ENCODE data around the gene FBRSL1.
"Not testable (repeated sequence)": the region's sequence is repeated elsewhere in the genome, so short reads cannot be mapped to it uniquely, and the experiment has no call there.

Gene FBRSL1

DNA sequence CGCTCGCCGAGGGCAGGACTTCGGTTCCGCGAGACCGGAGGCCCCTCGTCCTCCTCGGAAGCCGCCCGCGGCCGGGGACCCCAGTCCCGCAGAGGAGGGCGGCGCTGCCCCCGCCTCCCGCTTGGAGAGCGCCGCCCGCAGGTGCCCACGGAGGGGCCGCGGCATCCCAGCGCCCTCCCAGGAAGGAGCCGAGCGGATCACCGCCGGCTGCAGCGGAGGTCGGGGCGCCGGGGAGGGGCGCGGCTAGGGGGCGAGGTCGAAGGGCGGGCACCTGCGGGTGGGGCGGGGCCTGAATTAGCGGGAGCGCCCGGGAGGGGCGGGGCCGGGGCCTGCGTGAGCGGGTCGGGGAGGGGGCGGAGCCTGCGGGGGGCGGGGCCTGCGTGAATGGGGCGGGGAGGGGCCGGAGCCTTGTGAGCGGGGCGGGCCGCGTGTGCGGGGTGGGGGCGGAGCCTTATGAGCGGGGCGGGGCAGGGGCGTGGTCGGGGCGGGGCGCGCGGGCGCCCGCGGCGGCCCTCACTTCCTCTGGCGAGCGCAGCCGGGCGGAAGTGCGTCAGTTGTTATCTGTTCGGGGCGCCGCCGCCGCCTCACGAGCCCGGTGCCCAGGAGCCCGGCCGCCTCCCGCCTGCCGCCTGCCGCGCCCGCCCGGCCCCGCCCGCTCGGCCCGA lies at the start of gene FBRSL1:
TSS of gene FBRSL1 (plus strand) at position 550 of the 665 bp plus-strand sequence.
- peak; percentile 100 for DNase-seq (ENCODE audit: low spot score)
- in situ Hi-C loops (cut with MboI; ENCODE audit: low sequenced_read_pairs, unreplicated experiment), result no loop called here
- TF ChIP-seq, protein P1, sequence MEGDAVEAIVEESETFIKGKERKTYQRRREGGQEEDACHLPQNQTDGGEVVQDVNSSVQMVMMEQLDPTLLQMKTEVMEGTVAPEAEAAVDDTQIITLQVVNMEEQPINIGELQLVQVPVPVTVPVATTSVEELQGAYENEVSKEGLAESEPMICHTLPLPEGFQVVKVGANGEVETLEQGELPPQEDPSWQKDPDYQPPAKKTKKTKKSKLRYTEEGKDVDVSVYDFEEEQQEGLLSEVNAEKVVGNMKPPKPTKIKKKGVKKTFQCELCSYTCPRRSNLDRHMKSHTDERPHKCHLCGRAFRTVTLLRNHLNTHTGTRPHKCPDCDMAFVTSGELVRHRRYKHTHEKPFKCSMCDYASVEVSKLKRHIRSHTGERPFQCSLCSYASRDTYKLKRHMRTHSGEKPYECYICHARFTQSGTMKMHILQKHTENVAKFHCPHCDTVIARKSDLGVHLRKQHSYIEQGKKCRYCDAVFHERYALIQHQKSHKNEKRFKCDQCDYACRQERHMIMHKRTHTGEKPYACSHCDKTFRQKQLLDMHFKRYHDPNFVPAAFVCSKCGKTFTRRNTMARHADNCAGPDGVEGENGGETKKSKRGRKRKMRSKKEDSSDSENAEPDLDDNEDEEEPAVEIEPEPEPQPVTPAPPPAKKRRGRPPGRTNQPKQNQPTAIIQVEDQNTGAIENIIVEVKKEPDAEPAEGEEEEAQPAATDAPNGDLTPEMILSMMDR (IDR thresholded peaks at IDR 0.05; ENCODE audit: borderline replicate concordance, control extremely low read depth, extremely low read depth, insufficient read depth, missing control alignments), result no peak

DNA sequence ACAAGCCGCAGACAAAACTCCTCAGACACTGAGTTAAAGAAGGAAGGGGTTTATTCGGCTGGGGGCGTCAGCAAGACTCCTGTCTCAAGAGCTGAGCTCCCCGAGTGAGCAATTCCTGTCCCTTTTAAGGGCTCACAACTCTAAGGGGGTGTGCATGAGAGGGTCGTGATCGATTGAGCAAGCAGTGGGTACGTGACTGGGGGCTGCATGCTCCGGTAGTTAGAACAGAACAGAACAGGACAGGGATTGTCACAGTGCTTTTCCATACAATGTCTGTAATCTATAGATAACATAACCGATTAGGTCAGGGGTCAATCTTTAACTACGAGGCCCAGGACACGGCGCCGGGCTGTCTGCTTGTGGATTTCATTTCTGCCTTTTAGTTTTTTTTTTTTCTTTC lies 49.5 kb upstream of the FBRSL1 start:
- in situ Hi-C loops (cut with MboI; ENCODE audit: low sequenced_read_pairs, unreplicated experiment); DNase-seq (ENCODE audit: low spot score): not testable (repeated sequence)

DNA sequence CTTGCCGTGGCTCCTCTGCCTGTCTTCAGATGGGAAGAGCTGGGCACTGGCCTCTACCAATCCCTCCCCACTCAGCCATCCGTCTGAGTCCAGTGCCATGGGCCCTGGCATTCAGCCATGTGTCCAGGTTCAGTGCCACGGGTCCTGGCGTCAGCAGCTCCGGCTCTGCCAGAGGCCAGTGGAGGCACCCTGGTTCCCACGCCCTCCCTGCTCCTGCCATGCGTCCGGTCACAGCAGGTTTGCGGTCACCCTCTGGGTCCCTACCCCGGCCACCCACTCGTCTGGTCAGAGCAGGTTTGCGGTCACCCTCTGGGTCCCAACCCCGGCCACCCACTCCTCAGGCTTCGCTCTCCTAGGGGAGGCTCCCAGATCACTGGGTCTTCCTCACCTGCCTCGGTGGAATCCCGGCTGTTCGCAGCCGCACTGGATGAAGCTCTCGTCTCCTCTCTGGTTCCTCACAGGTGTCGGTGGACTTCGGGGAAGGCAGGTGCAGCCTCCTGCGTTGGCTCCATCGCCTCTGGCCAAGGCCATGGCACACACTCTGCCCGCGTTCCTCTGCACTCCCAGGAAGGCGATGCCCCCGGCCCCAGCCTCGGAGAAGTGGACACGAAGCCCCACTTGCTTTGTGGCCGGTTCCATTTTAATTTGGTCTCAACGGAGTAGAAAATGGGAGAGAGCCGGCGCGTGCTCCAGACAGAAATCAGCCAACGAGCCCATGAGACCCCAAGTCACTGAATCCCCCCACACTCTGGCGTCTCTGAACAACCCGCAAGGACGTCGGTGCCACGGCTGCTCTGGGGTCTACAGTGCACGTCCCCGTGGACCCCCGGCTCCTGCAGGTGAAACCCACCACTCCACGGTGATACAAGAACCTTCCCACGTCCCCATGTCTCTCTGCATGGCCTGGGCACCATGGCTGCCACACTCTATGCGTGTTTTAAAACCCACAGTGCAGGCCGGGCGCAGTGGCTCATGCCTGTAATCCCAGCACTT lies 47.8 kb upstream of the FBRSL1 start:
- TF ChIP-seq, protein P1 (IDR thresholded peaks at IDR 0.05; ENCODE audit: borderline replicate concordance, control extremely low read depth, extremely low read depth, insufficient read depth, missing control alignments), result no peak
- in situ Hi-C loops (cut with MboI; ENCODE audit: low sequenced_read_pairs, unreplicated experiment), result no loop called here
- no peak for DNase-seq (ENCODE audit: low spot score)

DNA sequence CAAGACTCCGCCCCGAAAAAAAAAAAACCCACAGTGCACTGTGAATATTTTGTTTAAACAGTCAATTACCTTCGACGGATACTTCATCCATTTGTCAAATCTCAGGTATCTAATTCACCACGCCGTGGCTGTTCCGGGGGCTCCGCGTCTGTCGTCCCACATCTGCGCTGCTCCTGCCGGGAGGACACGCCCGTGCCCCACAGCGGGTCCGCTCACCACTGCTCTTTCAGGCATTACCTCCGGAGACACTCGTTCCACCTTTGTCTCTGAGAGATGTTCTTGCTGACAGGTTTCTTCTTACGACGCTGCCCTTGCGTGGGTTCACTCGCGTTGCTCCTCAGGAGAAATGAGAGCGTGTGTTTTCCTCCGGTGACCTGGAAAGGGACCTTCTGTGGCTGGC lies 46.9 kb upstream of the FBRSL1 start:
- TF ChIP-seq, protein P1 (IDR thresholded peaks at IDR 0.05; ENCODE audit: borderline replicate concordance, control extremely low read depth, extremely low read depth, insufficient read depth, missing control alignments), result no peak
- in situ Hi-C loops (cut with MboI; ENCODE audit: low sequenced_read_pairs, unreplicated experiment), result no loop called here
- DNase-seq (ENCODE audit: low spot score), result no peak

DNA sequence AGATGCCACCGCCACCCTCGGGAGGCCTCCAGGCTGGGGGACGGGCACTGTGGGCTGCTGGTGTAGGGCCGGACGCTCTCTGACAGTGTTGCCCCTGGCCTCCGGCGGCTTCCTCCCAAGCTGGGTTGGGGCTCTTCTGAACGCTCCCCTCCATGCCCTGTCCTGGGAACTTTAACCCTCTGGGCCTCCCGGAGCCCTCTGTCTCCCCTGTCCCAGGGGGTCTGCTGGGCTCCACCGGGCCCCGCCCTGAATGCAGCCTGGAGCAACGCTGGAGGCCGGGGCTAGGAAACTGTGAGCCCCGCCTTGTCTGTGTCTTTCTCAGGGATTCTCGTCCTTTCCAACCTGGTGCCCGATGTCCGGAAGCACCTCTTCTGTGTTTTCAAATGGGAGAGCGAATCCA lies 45.7 kb upstream of the FBRSL1 start:
- TF ChIP-seq, protein P1 (IDR thresholded peaks at IDR 0.05; ENCODE audit: borderline replicate concordance, control extremely low read depth, extremely low read depth, insufficient read depth, missing control alignments), result no peak

DNA sequence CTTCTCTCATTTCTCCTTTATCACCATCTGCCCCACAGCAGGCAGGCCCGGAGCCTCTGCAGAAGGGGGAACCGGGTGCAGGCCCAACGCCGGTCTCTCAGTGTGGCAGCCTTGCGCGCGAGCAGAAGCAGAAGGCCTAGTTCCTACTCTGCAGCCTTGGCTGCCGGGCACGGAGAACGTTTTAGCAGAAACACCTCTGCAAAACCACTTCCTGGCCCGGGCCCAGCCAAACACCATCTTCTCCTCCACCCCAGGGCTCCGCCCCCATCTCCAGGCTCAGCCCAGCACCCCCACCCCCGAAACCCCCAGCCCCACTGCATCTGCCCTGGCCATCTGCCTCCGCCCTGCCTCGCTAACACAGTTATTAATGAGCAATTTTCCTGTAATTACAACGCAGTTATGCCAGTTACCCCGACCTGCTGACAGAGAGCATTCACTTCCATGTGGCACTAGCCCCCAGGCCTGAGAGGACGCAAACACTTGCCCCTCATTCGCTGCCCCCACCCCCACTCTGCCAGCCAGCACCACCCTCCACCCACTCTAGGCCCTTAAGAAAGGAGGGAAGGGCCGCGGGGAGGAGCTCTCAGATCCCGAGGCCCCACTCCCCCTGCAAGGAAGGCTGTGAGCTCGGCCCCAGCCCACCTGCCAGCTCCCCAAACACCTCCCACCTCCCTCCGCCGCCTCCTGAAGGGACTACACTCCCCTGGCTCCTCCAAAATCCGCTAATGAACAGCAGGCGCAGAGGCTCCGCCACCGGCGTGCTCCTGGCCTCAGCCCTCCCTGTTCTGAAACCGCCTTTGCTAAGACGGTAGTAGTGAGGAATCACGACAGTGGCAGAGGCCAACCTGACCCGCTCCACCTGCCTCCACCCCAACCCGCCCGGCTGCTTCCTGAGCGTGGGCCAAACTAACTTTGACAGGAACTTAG lies 44.7 kb upstream of the FBRSL1 start:
- TF ChIP-seq, protein P1 (IDR thresholded peaks at IDR 0.05; ENCODE audit: borderline replicate concordance, control extremely low read depth, extremely low read depth, insufficient read depth, missing control alignments), result no peak
- peak; percentile 83 for DNase-seq (ENCODE audit: low spot score)
- in situ Hi-C loops (cut with MboI; ENCODE audit: low sequenced_read_pairs, unreplicated experiment), result no loop called here

More for the DNA sequence above, 45.7 kb upstream of the FBRSL1 start:
- in situ Hi-C loops (cut with MboI; ENCODE audit: low sequenced_read_pairs, unreplicated experiment), result no loop called here
- DNase-seq (ENCODE audit: low spot score), result no peak
